Endothelial cell of umbilical vein (primary cell): ENCODE data around the gene KPRP. TPM values are rescaled to one million over a fixed set of nuclear protein-coding genes. Genes with fewer than 3 reads are reported as not detected.

Experiments
- BruUV-seq: library from RNA; stranded (reverse); fragments of 400-500 nt; replicated peaks from 2 replicates; lab custom pipeline; 2021; lab: Mats Ljungman, UMichigan
- CTCF ChIA-PET: fragments of 300-600, 350-600 bp; sonication (Branson Sonifier 250); formaldehyde crosslinking; loops from one replicate; lab custom pipeline; 2021; ENCODE audit warnings: antibody characterized with exemption, inconsistent platforms; lab: Charles Lee
- POLR2A ChIA-PET: fragments of 300-600, 350-600 bp; sonication (Branson Sonifier 250); formaldehyde crosslinking; loops from one replicate; lab custom pipeline; 2021; ENCODE audit warnings: antibody characterized with exemption, inconsistent platforms; lab: Charles Lee
- DNase-seq: peaks from one replicate; pipeline ENCODE4 v3.0.0-alpha.2; 2011; ENCODE audit warnings: low read depth, low spot score
- FAIRE-seq: peaks from 2 replicates; lab custom pipeline; 2011; peaks lifted over from hg19 to GRCh38; lab: Jason Lieb, UNC
- H2AFZ ChIP-seq: 2 replicates; pipeline ENCODE4 v1.6.0; 2012; ENCODE audit warnings: low read depth, low read length, control low read depth, inconsistent platforms
- H3K27ac ChIP-seq: 2 replicates; pipeline ENCODE4 v1.5.1; 2011; ENCODE audit warnings: low read depth, mild to moderate bottlenecking, control low read depth, low read length, moderate library complexity; ENCODE audit not compliant: insufficient read depth
- H3K27me3 ChIP-seq, 2 experiments: 2 replicates each; pipeline versions ENCODE4 v1.6.0 to v1.6.1; 2011; ENCODE audit warnings: low read length in 2 of 2, mixed read lengths in 1 of 2; ENCODE audit not compliant: control insufficient read depth in 2 of 2, insufficient read depth in 2 of 2
- H3K36me3 ChIP-seq, 2 experiments: 2 replicates in 1 of 2; 3 replicates in 1 of 2; pipeline ENCODE4 v1.5.1; 2011; ENCODE audit warnings: low read length in 2 of 2, mild to moderate bottlenecking in 1 of 2, moderate library complexity in 1 of 2; ENCODE audit not compliant: control insufficient read depth in 2 of 2, insufficient read depth in 2 of 2; ENCODE audit errors: extremely low read depth in 1 of 2
- H3K4me1 ChIP-seq: 3 replicates; pipeline ENCODE4 v1.5.1; 2011; ENCODE audit warnings: mild to moderate bottlenecking, low read length; ENCODE audit not compliant: control insufficient read depth, insufficient read depth; ENCODE audit errors: extremely low read depth
- H3K4me2 ChIP-seq: 2 replicates; pipeline ENCODE4 v1.6.1; 2011; ENCODE audit warnings: low read length, control low read depth, mixed read lengths; ENCODE audit not compliant: insufficient read depth
- H3K4me3 ChIP-seq, 3 experiments: fragments of 200-600 bp in 1 of 3; sonication (generic), shearing (Covaris generic) in 1 of 3; replicated peaks in 1 of 3; 2 replicates each; pipeline ENCODE4 v1.5.1; 2011 to 2016; ENCODE audit warnings: control low read depth in 3 of 3, low read length in 3 of 3, mild to moderate bottlenecking in 2 of 3, inconsistent platforms in 1 of 3, low read depth in 1 of 3, moderate library complexity in 1 of 3; ENCODE audit not compliant: insufficient read depth in 1 of 3
- H3K79me2 ChIP-seq: 2 replicates; pipeline ENCODE4 v1.6.0; 2012; ENCODE audit warnings: low read length, inconsistent platforms; ENCODE audit not compliant: control insufficient read depth, insufficient read depth
- H3K9ac ChIP-seq: replicated peaks from 2 replicates; pipeline ENCODE3; 2011; ENCODE audit warnings: low read length, control low read depth; ENCODE audit not compliant: insufficient read depth; ENCODE audit errors: extremely low read depth
- H3K9me1 ChIP-seq: replicated peaks from 3 replicates; pipeline ENCODE4 v1.6.0; 2011; ENCODE audit warnings: mild to moderate bottlenecking, low read length; ENCODE audit not compliant: control insufficient read depth, insufficient read depth; ENCODE audit errors: extremely low read depth
- H3K9me3 ChIP-seq: replicated peaks from 2 replicates; pipeline ENCODE4 v1.5.1; 2012; ENCODE audit warnings: low read length, inconsistent platforms; ENCODE audit not compliant: control insufficient read depth, insufficient read depth
- H4K20me1 ChIP-seq: replicated peaks from 2 replicates; pipeline ENCODE3; 2011; ENCODE audit warnings: mild to moderate bottlenecking, low read length; ENCODE audit not compliant: control insufficient read depth, insufficient read depth; ENCODE audit errors: extremely low read depth
- EZH2 ChIP-seq: IDR thresholded peaks from 2 replicates; pipeline ENCODE4 v1.6.1; 2012; ENCODE audit warnings: borderline replicate concordance, low read depth, mild to moderate bottlenecking, moderate library complexity, low read length, inconsistent platforms; ENCODE audit not compliant: severe bottlenecking
- FOS ChIP-seq: IDR thresholded peaks from 2 replicates; pipeline ENCODE4 v1.6.1; 2011; ENCODE audit warnings: mild to moderate bottlenecking, low read length, moderate library complexity, borderline replicate concordance; ENCODE audit not compliant: insufficient read depth
- GATA2 ChIP-seq: IDR thresholded peaks from 2 replicates; pipeline ENCODE4 v1.7.0; 2011; ENCODE audit warnings: low read depth, mild to moderate bottlenecking, moderate library complexity, mixed read lengths, low read length; ENCODE audit not compliant: insufficient read length, insufficient read depth
- JUN ChIP-seq: IDR thresholded peaks from 2 replicates; pipeline ENCODE4 v1.6.1; 2011; ENCODE audit warnings: borderline replicate concordance, low read depth; ENCODE audit not compliant: insufficient read length, insufficient read depth
- MAX ChIP-seq: IDR thresholded peaks from 2 replicates; pipeline ENCODE4 v1.6.1; 2011; ENCODE audit not compliant: insufficient read depth, insufficient read length
- MYC ChIP-seq: IDR thresholded peaks from one replicate; pipeline ENCODE4 v1.6.1; 2011; ENCODE audit warnings: mild to moderate bottlenecking, low read depth, low read length
- POLR2A ChIP-seq: IDR thresholded peaks from 2 replicates; pipeline ENCODE4 v1.6.1; 2012; ENCODE audit warnings: low read depth, mild to moderate bottlenecking, control low read depth, low read length
- POLR2AphosphoS5 ChIP-seq: IDR thresholded peaks from 2 replicates; pipeline ENCODE4 v1.6.1; 2012; ENCODE audit warnings: low read depth, mild to moderate bottlenecking, control low read depth, low read length, moderate library complexity; ENCODE audit not compliant: insufficient read depth
- dilution Hi-C: fragments of 300-500 bp; cut with MboI; formaldehyde crosslinking; loops from one replicate; pipeline ENCODE4 v1.15.0; 2019; ENCODE audit warnings: low sequenced_read_pairs; ENCODE audit not compliant: extremely low pct_ligation_motif_present
- intact Hi-C: fragments of 100-400 bp; cut with micrococcal nuclease; formaldehyde crosslinking; loops from one replicate; pipeline ENCODE4 v1.10.0; 2022
- polyA plus RNA-seq, 4 experiments: library from polyadenylated mRNA; depleted of rRNA in 3 of 4; stranded (reverse) in 3 of 4; unstranded in 1 of 4; fragments of >200 nt; gene quantifications; 2 replicates each; pipeline versions ENCODE4 v1.2.1 to v1.2.3, GENCODE V29; 2011 to 2012; ENCODE audit warnings: missing spikeins in 1 of 4
- total RNA-seq: library from RNA; stranded (reverse); gene quantifications from 2 replicates; pipeline ENCODE4 v1.2.3, GENCODE V29; 2021
- TF ChIP-seq, protein P1 (sequence below), 2 donors: IDR thresholded peaks; 1 replicate in 1 of 2; 2 replicates in 1 of 2; pipeline ENCODE4 v1.5.1; 2011; ENCODE audit warnings: low read length in 2 of 2, mild to moderate bottlenecking in 2 of 2, moderate library complexity in 2 of 2, control low read depth in 1 of 2, inconsistent platforms in 1 of 2, low read depth in 1 of 2; ENCODE audit not compliant: insufficient read depth in 1 of 2; ENCODE audit errors: extremely low read depth in 1 of 2

Gene KPRP
- total and polyA plus RNA-seq, 2 donors (not counting 3 experiments of a cell fraction or from before 2014, with no cell fraction given), result not detected

DNA sequence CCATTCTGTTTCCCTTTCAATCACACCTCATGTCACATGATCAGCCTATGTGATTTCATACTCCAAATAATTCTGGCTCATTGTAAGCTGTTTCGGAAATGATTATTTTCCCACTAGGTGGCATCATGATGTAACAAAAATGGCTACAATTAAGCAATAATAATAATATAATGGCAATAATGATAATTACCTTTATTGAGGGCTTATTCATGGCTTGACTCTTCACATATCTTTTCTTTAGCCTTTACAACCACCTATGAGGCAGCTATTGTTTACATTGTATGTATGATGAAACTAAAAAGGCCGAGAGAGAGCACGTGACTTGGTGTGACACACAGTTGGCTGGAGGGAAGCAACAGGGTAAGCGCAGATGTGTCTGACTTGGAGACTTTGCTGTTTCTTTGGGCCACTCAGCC is 12.5 kb upstream of the KPRP start:
- ChIA-PET POLR2A (no interaction called here), CTCF (interaction anchor here (0.6 kb wide), 1 partner anchor 448 kb away, joined by 3 read pairs; no protein-coding TSS in a partner anchor)
- Histone ChIP-seq H3K4me1 (no peaks in the 10 kb centered on the region), H3K36me3 (no peaks in the 10 kb centered on the region), H4K20me1 (no peaks in the 10 kb centered on the region), H3K4me3 (no peak overlapping the region), H2AFZ (no peak overlapping the region), H3K79me2 (no peaks in the 10 kb centered on the region), H3K9me3 (no peaks in the 10 kb centered on the region), H3K9ac (no peak overlapping the region), H3K27me3 (no peaks in the 10 kb centered on the region), H3K9me1 (no peaks in the 10 kb centered on the region), H3K27ac (no peak overlapping the region), H3K4me2 (no peak overlapping the region)
- TF ChIP-seq JUN (no peak), MAX (no peak), GATA2 (no peak), EZH2 (no peak), POLR2A (no peak), FOS (no peak), MYC (no peak), POLR2AphosphoS5 (no peak)
- TF ChIP-seq, protein P1, sequence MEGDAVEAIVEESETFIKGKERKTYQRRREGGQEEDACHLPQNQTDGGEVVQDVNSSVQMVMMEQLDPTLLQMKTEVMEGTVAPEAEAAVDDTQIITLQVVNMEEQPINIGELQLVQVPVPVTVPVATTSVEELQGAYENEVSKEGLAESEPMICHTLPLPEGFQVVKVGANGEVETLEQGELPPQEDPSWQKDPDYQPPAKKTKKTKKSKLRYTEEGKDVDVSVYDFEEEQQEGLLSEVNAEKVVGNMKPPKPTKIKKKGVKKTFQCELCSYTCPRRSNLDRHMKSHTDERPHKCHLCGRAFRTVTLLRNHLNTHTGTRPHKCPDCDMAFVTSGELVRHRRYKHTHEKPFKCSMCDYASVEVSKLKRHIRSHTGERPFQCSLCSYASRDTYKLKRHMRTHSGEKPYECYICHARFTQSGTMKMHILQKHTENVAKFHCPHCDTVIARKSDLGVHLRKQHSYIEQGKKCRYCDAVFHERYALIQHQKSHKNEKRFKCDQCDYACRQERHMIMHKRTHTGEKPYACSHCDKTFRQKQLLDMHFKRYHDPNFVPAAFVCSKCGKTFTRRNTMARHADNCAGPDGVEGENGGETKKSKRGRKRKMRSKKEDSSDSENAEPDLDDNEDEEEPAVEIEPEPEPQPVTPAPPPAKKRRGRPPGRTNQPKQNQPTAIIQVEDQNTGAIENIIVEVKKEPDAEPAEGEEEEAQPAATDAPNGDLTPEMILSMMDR (IDR thresholded peaks at IDR 0.05; ENCODE audit: extremely low read depth in 1 of 2, insufficient read depth in 1 of 2, low read depth in 1 of 2, low read length in 2 of 2), result no peak
- no TSS peak for BruUV-seq
- dilution Hi-C loops (no loop called here), intact Hi-C loops (no loop called here)
- FAIRE-seq, result no peak
- DNase-seq, result no peak
